B cell (primary cell): Measurements from ENCODE around the gene SLC15A4.

Experiments
- EZH2 ChIP-seq: IDR thresholded peaks from 2 replicates; pipeline ENCODE4 v1.6.1; 2012; ENCODE audit warnings: borderline replicate concordance, low read depth, mild to moderate bottlenecking, moderate library complexity, low read length; ENCODE audit not compliant: insufficient read depth, poor library complexity, severe bottlenecking
- TF ChIP-seq, protein P1 (sequence below): fragments of 200-600 bp; IDR thresholded peaks from one replicate; pipeline ENCODE4 v1.8.0; 2022; ENCODE audit warnings: antibody characterized with exemption, mild to moderate bottlenecking

DNA sequence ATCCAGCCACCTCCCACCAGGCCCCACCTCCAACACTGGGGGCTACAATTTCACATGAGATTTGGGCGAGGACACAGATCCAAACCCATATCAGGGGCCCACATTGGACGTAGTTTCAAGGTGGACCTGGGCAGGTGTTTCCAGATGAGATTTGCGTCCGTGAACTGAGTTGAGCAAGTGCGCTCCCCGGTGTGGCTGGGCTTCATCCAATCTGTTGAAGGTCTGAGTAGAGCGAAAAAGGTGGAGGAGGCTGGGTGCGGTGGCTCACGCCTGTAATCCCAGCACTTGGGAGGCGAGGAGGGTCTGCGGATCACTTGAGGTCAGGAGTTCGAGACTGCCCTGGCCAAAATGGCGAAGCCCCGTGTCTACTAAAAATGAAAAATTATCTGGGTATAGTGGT lies 24.6 kb upstream of the SLC15A4 start:
- TF ChIP-seq, protein P1, sequence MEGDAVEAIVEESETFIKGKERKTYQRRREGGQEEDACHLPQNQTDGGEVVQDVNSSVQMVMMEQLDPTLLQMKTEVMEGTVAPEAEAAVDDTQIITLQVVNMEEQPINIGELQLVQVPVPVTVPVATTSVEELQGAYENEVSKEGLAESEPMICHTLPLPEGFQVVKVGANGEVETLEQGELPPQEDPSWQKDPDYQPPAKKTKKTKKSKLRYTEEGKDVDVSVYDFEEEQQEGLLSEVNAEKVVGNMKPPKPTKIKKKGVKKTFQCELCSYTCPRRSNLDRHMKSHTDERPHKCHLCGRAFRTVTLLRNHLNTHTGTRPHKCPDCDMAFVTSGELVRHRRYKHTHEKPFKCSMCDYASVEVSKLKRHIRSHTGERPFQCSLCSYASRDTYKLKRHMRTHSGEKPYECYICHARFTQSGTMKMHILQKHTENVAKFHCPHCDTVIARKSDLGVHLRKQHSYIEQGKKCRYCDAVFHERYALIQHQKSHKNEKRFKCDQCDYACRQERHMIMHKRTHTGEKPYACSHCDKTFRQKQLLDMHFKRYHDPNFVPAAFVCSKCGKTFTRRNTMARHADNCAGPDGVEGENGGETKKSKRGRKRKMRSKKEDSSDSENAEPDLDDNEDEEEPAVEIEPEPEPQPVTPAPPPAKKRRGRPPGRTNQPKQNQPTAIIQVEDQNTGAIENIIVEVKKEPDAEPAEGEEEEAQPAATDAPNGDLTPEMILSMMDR: no peak
- TF ChIP-seq EZH2: no peak
